Measurements from ENCODE around the gene GPR32. TPM values are rescaled to one million over a fixed set of nuclear protein-coding genes. Genes with fewer than 3 reads are reported as not detected.

GPR32 gene
- total and polyA plus RNA-seq, 3 donors from 2014 or later, result not detected

GRCh38 chr19:50791594-50792271, 21.5 kb downstream of the GPR32 start:
- no peaks in the 10 kb centered on the region for H3K9me3 ChIP-seq
- 66 to 82% methylated on average over 4 to 47 of the region's 47 CpGs for WGBS, 2 donors
- H3K27me3 ChIP-seq, result no peaks in the 10 kb centered on the region
- H3K36me3 ChIP-seq (ENCODE audit: low read depth, missing control alignments), result no peaks in the 10 kb centered on the region
- H3K4me1 ChIP-seq, result no peaks in the 10 kb centered on the region
- no peak overlapping the region for H3K4me3 ChIP-seq
- H3K27ac ChIP-seq, result no peak overlapping the region
- no peak for TF ChIP-seq POLR2A (IDR thresholded peaks at IDR 0.05)
- TF ChIP-seq, protein P1, sequence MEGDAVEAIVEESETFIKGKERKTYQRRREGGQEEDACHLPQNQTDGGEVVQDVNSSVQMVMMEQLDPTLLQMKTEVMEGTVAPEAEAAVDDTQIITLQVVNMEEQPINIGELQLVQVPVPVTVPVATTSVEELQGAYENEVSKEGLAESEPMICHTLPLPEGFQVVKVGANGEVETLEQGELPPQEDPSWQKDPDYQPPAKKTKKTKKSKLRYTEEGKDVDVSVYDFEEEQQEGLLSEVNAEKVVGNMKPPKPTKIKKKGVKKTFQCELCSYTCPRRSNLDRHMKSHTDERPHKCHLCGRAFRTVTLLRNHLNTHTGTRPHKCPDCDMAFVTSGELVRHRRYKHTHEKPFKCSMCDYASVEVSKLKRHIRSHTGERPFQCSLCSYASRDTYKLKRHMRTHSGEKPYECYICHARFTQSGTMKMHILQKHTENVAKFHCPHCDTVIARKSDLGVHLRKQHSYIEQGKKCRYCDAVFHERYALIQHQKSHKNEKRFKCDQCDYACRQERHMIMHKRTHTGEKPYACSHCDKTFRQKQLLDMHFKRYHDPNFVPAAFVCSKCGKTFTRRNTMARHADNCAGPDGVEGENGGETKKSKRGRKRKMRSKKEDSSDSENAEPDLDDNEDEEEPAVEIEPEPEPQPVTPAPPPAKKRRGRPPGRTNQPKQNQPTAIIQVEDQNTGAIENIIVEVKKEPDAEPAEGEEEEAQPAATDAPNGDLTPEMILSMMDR (IDR thresholded peaks at IDR 0.05), result no peak
- DNase-seq, result no peak
- intact Hi-C loops (cut with DNase I; ENCODE audit: low total_unique reads), result loop anchor here (10.0 kb wide), 1 partner anchor 427 kb away; the partner anchor contains the start of gene NAPSA

DNA sequence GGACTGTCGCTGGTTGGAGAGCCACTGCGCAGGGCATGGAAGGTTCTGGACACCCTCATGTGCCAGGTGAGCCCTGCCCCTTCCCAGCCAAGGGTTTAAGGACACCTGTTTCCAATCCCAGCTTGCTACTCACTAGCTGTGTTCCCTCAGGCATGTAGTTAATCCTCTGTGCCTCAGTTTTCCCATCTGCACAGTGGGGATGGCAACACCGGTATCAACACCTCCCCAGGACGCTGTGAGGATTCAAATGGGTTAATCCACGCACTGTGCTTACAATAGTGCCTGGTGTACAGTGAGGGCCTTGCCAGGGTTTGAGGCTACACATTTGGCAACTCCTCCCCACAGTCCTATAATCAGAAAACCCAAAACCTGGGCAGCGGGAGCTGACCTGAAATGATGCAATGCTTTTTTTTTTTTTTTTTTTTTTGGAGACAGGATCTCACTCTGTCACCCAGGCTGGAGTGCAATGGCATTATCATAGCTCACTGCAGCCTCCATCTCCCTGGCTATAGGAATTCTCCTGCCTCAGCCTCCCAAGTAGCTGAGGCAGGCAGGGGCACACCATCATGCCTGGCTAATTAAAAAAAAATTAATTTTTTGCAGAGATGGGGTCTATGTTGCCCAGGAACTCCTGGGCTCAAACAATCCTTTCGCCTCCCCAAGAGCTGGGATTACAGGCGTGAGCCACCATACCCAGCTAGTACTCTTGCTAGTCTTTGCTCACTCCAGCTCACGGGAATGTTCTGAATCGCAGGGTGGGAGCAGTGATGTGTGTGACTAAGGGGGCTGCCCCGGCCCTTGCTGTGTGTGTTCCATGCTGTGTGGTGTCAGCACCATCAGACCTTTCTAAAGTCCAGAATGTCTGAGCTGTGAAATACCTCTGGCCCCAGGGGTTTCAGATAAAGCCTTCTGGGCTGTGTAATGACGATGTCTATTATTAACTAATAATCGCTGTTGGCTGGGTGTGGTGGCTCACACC, 22.3 kb downstream of the GPR32 start:
- TF ChIP-seq, protein P1 (IDR thresholded peaks at IDR 0.05), result no peak
- no peak for TF ChIP-seq POLR2A (IDR thresholded peaks at IDR 0.05)
- Histone ChIP-seq H3K4me3 (no peak overlapping the region), H3K27ac (no peak overlapping the region), H3K4me1 (no peaks in the 10 kb centered on the region), H3K36me3 (ENCODE audit: low read depth, missing control alignments) (no peaks in the 10 kb centered on the region), H3K9me3 (no peaks in the 10 kb centered on the region), H3K27me3 (no peaks in the 10 kb centered on the region)
- 91 to 92% methylated on average over 11 to 13 of the region's 13 CpGs for WGBS, 2 donors
- intact Hi-C loops (cut with DNase I; ENCODE audit: low total_unique reads), result loop anchor here (10.0 kb wide), 1 partner anchor 428 kb away; the partner anchor contains the start of gene NAPSA
- DNase-seq, result no peak

- 66 to 68% methylated on average over 3 to 11 of the region's 11 CpGs for WGBS, 2 donors
- Histone ChIP-seq H3K4me3 (no peak overlapping the region), H3K4me1 (no peaks in the 10 kb centered on the region), H3K27me3 (no peaks in the 10 kb centered on the region), H3K27ac (no peak overlapping the region), H3K36me3 (ENCODE audit: low read depth, missing control alignments) (no peaks in the 10 kb centered on the region), H3K9me3 (no peaks in the 10 kb centered on the region)
- DNase-seq, result no peak
- intact Hi-C loops (cut with DNase I; ENCODE audit: low total_unique reads), result loop anchor here (10.0 kb wide), 1 partner anchor 429 kb away; the partner anchor contains the start of gene NAPSA
- TF ChIP-seq, protein P1 (IDR thresholded peaks at IDR 0.05), result no peak
- TF ChIP-seq POLR2A (IDR thresholded peaks at IDR 0.05), result no peak
Measured at GRCh38 chr19:50793558-50794065, 23.3 kb downstream of the GPR32 start.

- no peaks in the 10 kb centered on the region for H3K36me3 ChIP-seq (ENCODE audit: low read depth, missing control alignments)
- H3K27me3 ChIP-seq, result no peaks in the 10 kb centered on the region
- whole genome bisulfite sequencing, 2 donors, result 38 to 45% methylated on average over 16 of the region's 16 CpGs
- no peak overlapping the region for H3K4me3 ChIP-seq
- no peaks in the 10 kb centered on the region for H3K9me3 ChIP-seq
- no peaks in the 10 kb centered on the region for H3K4me1 ChIP-seq
- intact Hi-C loops (cut with DNase I; ENCODE audit: low total_unique reads), result loop anchor here (10.0 kb wide), 1 partner anchor 429 kb away; the partner anchor contains the start of gene NAPSA
- no peak for TF ChIP-seq POLR2A (IDR thresholded peaks at IDR 0.05)
- TF ChIP-seq, protein P1 (IDR thresholded peaks at IDR 0.05), result no peak
- no peak overlapping the region for H3K27ac ChIP-seq
- no peak for DNase-seq
Measured at GRCh38 chr19:50794074-50794875, 24.0 kb downstream of the GPR32 start.

Data from testis (tissue), 3 donors.